ENCODE measurements around the gene NTRK3.

The NTRK3 gene
- long read RNA-seq: 0 reads

- Histone ChIP-seq H3K27ac (replicated peaks) (no peak within 1 kb of the TSS), H3K4me3 (replicated peaks; ENCODE audit: insufficient read depth, low read length) (0 out of 2 replicates have a peak within 1 kb of the TSS, but pooled peaks have one; percentile 4), H3K27me3 (ENCODE audit: insufficient read depth, poor library complexity, severe bottlenecking) (peaks cover 42% of the 10 kb centered on the region)
- TF ChIP-seq, protein P1, sequence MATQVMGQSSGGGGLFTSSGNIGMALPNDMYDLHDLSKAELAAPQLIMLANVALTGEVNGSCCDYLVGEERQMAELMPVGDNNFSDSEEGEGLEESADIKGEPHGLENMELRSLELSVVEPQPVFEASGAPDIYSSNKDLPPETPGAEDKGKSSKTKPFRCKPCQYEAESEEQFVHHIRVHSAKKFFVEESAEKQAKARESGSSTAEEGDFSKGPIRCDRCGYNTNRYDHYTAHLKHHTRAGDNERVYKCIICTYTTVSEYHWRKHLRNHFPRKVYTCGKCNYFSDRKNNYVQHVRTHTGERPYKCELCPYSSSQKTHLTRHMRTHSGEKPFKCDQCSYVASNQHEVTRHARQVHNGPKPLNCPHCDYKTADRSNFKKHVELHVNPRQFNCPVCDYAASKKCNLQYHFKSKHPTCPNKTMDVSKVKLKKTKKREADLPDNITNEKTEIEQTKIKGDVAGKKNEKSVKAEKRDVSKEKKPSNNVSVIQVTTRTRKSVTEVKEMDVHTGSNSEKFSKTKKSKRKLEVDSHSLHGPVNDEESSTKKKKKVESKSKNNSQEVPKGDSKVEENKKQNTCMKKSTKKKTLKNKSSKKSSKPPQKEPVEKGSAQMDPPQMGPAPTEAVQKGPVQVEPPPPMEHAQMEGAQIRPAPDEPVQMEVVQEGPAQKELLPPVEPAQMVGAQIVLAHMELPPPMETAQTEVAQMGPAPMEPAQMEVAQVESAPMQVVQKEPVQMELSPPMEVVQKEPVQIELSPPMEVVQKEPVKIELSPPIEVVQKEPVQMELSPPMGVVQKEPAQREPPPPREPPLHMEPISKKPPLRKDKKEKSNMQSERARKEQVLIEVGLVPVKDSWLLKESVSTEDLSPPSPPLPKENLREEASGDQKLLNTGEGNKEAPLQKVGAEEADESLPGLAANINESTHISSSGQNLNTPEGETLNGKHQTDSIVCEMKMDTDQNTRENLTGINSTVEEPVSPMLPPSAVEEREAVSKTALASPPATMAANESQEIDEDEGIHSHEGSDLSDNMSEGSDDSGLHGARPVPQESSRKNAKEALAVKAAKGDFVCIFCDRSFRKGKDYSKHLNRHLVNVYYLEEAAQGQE (IDR thresholded peaks at IDR 0.05; ENCODE audit: insufficient replicate concordance, low read depth): no peak
- TF ChIP-seq GABPA (IDR thresholded peaks at IDR 0.05; ENCODE audit: low read depth): no peak
- no peak for TF ChIP-seq CTCF (IDR thresholded peaks at IDR 0.05; ENCODE audit: insufficient read depth, low read length)
- no peak for TF ChIP-seq POLR2AphosphoS5 (IDR thresholded peaks at IDR 0.05; ENCODE audit: low read depth)
- TF ChIP-seq SPI1 (IDR thresholded peaks at IDR 0.05; ENCODE audit: borderline replicate concordance, low read depth): no peak
- peak in 1 of 2 experiments; percentile 10 for DNase-seq (ENCODE audit: low read depth in 1 of 2, low spot score in 1 of 2)
Observed at GRCh38 chr15:88256279-88257230, at the start of gene NTRK3. NTRK3 (minus strand) TSS chr15:88256739; CDS start chr15:88256153, 586 bp downstream.

- no peak for DNase-seq (ENCODE audit: low read depth in 1 of 2, low spot score in 1 of 2)
- TF ChIP-seq, protein P1 (IDR thresholded peaks at IDR 0.05; ENCODE audit: insufficient replicate concordance, low read depth): no peak
- TF ChIP-seq SPI1 (IDR thresholded peaks at IDR 0.05; ENCODE audit: borderline replicate concordance, low read depth) (no peak), POLR2AphosphoS5 (IDR thresholded peaks at IDR 0.05; ENCODE audit: low read depth) (no peak), GABPA (IDR thresholded peaks at IDR 0.05; ENCODE audit: low read depth) (no peak), CTCF (IDR thresholded peaks at IDR 0.05; ENCODE audit: insufficient read depth, low read length) (no peak)
- Histone ChIP-seq H3K4me3 (replicated peaks; ENCODE audit: insufficient read depth, low read length) (no peak overlapping the region), H3K27me3 (ENCODE audit: insufficient read depth, poor library complexity, severe bottlenecking) (peaks cover 3% of the 10 kb centered on the region), H3K27ac (replicated peaks) (no peak overlapping the region)
Observed at GRCh38 chr15:88303395-88303794, 46.9 kb upstream of the NTRK3 start.

DNA sequence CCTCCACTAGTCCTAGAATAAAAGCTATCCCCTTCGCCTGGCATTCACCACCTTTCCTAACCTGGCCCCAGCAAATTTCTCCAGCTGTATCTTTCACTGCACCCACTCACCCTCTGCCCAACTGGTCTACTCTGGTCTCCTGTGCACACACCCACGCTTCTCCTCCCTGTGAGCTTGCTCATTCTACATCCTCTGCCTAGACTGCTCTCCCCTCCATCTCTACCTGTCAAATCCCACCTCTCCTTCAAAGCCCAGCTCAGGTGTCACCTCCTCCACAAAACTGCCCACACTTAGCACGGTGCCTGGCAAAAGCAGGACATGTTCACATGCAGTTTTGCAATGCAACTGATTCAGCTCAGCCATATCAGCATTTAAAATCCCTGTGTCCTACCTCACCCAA is 45.8 kb upstream of the NTRK3 start:
- Histone ChIP-seq H3K4me3 (replicated peaks; ENCODE audit: insufficient read depth, low read length) (no peak overlapping the region), H3K27me3 (ENCODE audit: insufficient read depth, poor library complexity, severe bottlenecking) (peaks cover 3% of the 10 kb centered on the region), H3K27ac (replicated peaks) (no peak overlapping the region)
- DNase-seq (ENCODE audit: low read depth in 1 of 2, low spot score in 1 of 2): no peak
- TF ChIP-seq POLR2AphosphoS5 (IDR thresholded peaks at IDR 0.05; ENCODE audit: low read depth) (no peak), SPI1 (IDR thresholded peaks at IDR 0.05; ENCODE audit: borderline replicate concordance, low read depth) (no peak), GABPA (IDR thresholded peaks at IDR 0.05; ENCODE audit: low read depth) (no peak), CTCF (IDR thresholded peaks at IDR 0.05; ENCODE audit: insufficient read depth, low read length) (no peak)
- TF ChIP-seq, protein P1 (IDR thresholded peaks at IDR 0.05; ENCODE audit: insufficient replicate concordance, low read depth): no peak
